HCT116 (cell line): ENCODE data around the gene CMTM8. TPM values are rescaled to one million over a fixed set of nuclear protein-coding genes. Genes with fewer than 3 reads are reported as not detected.

Experiments
- ATAC-seq: fragments of 200-7000 bp; cut with Tn5 transposase; 2 replicates; pipeline ENCODE4 v1.9.1; 2020; ENCODE audit warnings: mild to moderate bottlenecking, moderate library complexity
- BruUV-seq: library from RNA; stranded (reverse); fragments of 400-500 nt; replicated peaks from 2 replicates; lab custom pipeline; 2021; lab: Mats Ljungman, UMichigan
- CTCF ChIA-PET: fragments of 300-600 bp; sonication (Branson Sonifier 250); formaldehyde crosslinking; loops from one replicate; lab custom pipeline; 2021; ENCODE audit warnings: antibody characterized with exemption; lab: Charles Lee
- POLR2A ChIA-PET: fragments of 300-600, 350-600 bp; sonication (Branson Sonifier 250); formaldehyde crosslinking; loops from one replicate; lab custom pipeline; 2021; ENCODE audit warnings: antibody characterized with exemption; lab: Charles Lee
- RAD21 ChIA-PET, 2 experiments: fragments of 300-600 bp; sonication (Branson Sonifier 250); formaldehyde crosslinking; loops; one replicate each; lab custom pipeline; 2023; ENCODE audit warnings: low total read pairs in 2 of 2; ENCODE audit not compliant: uncharacterized antibody in 2 of 2, unreplicated experiment in 2 of 2, low non-redundant PET in 1 of 2; lab: Charles Lee
- DNase-seq: peaks from one replicate; pipeline ENCODE4 v3.0.0-alpha.2; 2010; ENCODE audit warnings: low read depth, low spot score
- H2AFZ ChIP-seq: fragments of 200-600 bp; shearing (Covaris generic), sonication (generic); 2 replicates; pipeline ENCODE4 v1.6.1; 2017; ENCODE audit warnings: low read depth, mixed run types, mixed read lengths, antibody characterized with exemption, low read length; ENCODE audit not compliant: poor library complexity, severe bottlenecking
- H3K27ac ChIP-seq: 2 replicates; pipeline ENCODE4 v1.5.1; 2012; ENCODE audit warnings: low read depth, low read length
- H3K27me3 ChIP-seq: fragments of 200-600 bp; sonication (generic); 2 replicates; pipeline ENCODE4 v1.6.1; 2016; ENCODE audit warnings: mixed run types, low read length, mixed read lengths; ENCODE audit not compliant: insufficient read depth
- H3K36me3 ChIP-seq, 2 experiments: fragments of 200-500 bp in 1 of 2; fragments of 200-600 bp in 1 of 2; sonication (Bioruptor generic) in 1 of 2; sonication (generic) in 1 of 2; 2 replicates each; pipeline versions ENCODE4 v1.5.1 to v1.6.1; 2014 to 2016; ENCODE audit warnings: low read length in 2 of 2, inconsistent platforms in 1 of 2, mixed read lengths in 1 of 2, mixed run types in 1 of 2; ENCODE audit not compliant: insufficient read depth in 2 of 2, control insufficient read depth in 1 of 2
- H3K4me1 ChIP-seq, 2 experiments: fragments of 200-600 bp in 1 of 2; sonication (generic) in 1 of 2; 2 replicates each; pipeline versions ENCODE4 v1.5.1 to v1.6.1; 2012 to 2017; ENCODE audit warnings: low read length in 2 of 2, inconsistent platforms in 1 of 2, mild to moderate bottlenecking in 1 of 2, mixed read lengths in 1 of 2, mixed run types in 1 of 2, moderate library complexity in 1 of 2; ENCODE audit not compliant: insufficient read depth in 2 of 2, control insufficient read depth in 1 of 2
- H3K4me2 ChIP-seq: fragments of 200-600 bp; sonication (generic); 2 replicates; pipeline ENCODE4 v1.6.1; 2017; ENCODE audit warnings: mixed run types, low read length, mixed read lengths
- H3K4me3 ChIP-seq, 2 experiments: fragments of 200-600 bp in 1 of 2; sonication (generic) in 1 of 2; replicated peaks in 1 of 2; 2 replicates each; pipeline ENCODE4 v1.5.1; 2011 to 2016; ENCODE audit warnings: low read length in 2 of 2, control low read depth in 1 of 2, low read depth in 1 of 2, mild to moderate bottlenecking in 1 of 2, mixed read lengths in 1 of 2, mixed run types in 1 of 2
- H3K79me2 ChIP-seq: fragments of 200-600 bp; sonication (generic); 2 replicates; pipeline ENCODE4 v1.6.1; 2017; ENCODE audit warnings: mild to moderate bottlenecking, mixed run types, low read length, moderate library complexity, mixed read lengths; ENCODE audit not compliant: insufficient read depth
- H3K9ac ChIP-seq: fragments of 200-600 bp; sonication (generic); 2 replicates; pipeline ENCODE4 v1.6.1; 2016; ENCODE audit warnings: low read length, mixed read lengths
- H3K9me2 ChIP-seq: fragments of 200-600 bp; sonication (generic), shearing (Covaris generic); 2 replicates; pipeline ENCODE4 v1.6.1; 2017; ENCODE audit warnings: mixed run types, mild to moderate bottlenecking, moderate library complexity; ENCODE audit not compliant: insufficient read depth
- H3K9me3 ChIP-seq, 2 experiments: fragments of 200-500 bp in 1 of 2; fragments of 200-600 bp in 1 of 2; sonication (Bioruptor generic) in 1 of 2; sonication (generic) in 1 of 2; 2 replicates each; pipeline ENCODE4 v1.6.1; 2014 to 2017; ENCODE audit warnings: low read length in 2 of 2, mixed read lengths in 2 of 2, inconsistent platforms in 1 of 2, low read depth in 1 of 2, mild to moderate bottlenecking in 1 of 2, mixed run types in 1 of 2, moderate library complexity in 1 of 2; ENCODE audit not compliant: control insufficient read depth in 1 of 2, insufficient read depth in 1 of 2
- H4K20me1 ChIP-seq: fragments of 200-600 bp; sonication (generic), shearing (Covaris generic); 2 replicates; pipeline ENCODE4 v1.6.1; 2017; ENCODE audit warnings: mixed run types, mild to moderate bottlenecking, moderate library complexity; ENCODE audit not compliant: insufficient read depth
- CBX3 ChIP-seq: IDR thresholded peaks from 2 replicates; pipeline ENCODE4 v1.6.1; 2012; ENCODE audit warnings: low read depth
- EGR1 ChIP-seq: IDR thresholded peaks from 2 replicates; pipeline ENCODE4 v1.6.1; 2012; ENCODE audit warnings: low read depth
- ELF1 ChIP-seq: IDR thresholded peaks from 2 replicates; pipeline ENCODE4 v1.6.1; 2012; ENCODE audit warnings: low read depth, borderline replicate concordance
- EZH2 ChIP-seq: fragments of 200-600 bp; sonication (generic); IDR thresholded peaks from 2 replicates; pipeline ENCODE4 v1.6.1; 2017; ENCODE audit warnings: antibody characterized with exemption, mixed run types
- EZH2phosphoT487 ChIP-seq: fragments of 200-600 bp; IDR thresholded peaks from 2 replicates; pipeline ENCODE4 v1.6.1; 2018; ENCODE audit warnings: antibody characterized with exemption, borderline replicate concordance
- FOSL1 ChIP-seq: IDR thresholded peaks from 2 replicates; pipeline ENCODE4 v1.6.1; 2012; ENCODE audit warnings: low read depth
- JUND ChIP-seq: IDR thresholded peaks from 2 replicates; pipeline ENCODE4 v1.6.1; 2012
- POLR2A ChIP-seq: IDR thresholded peaks from 2 replicates; pipeline ENCODE4 v1.7.0; 2011; ENCODE audit warnings: borderline replicate concordance; ENCODE audit not compliant: insufficient read depth, insufficient read length; ENCODE audit errors: extremely low read depth
- POLR2AphosphoS5 ChIP-seq: IDR thresholded peaks from 2 replicates; pipeline ENCODE4 v1.6.1; 2011; ENCODE audit warnings: mild to moderate bottlenecking, low read depth, low read length, moderate library complexity
- RAD21 ChIP-seq: IDR thresholded peaks from 2 replicates; pipeline ENCODE4 v1.6.1; 2012; ENCODE audit warnings: low read depth, mild to moderate bottlenecking
- REST ChIP-seq: IDR thresholded peaks from 2 replicates; pipeline ENCODE4 v1.6.1; 2012; ENCODE audit warnings: low read depth
- SIN3A ChIP-seq: IDR thresholded peaks from 2 replicates; pipeline ENCODE4 v1.6.1; 2012; ENCODE audit warnings: low read depth
- SP1 ChIP-seq: IDR thresholded peaks from 2 replicates; pipeline ENCODE4 v1.6.1; 2012; ENCODE audit warnings: low read depth
- SRF ChIP-seq: IDR thresholded peaks from 2 replicates; pipeline ENCODE4 v1.6.1; 2012; ENCODE audit warnings: low read depth
- YY1 ChIP-seq: IDR thresholded peaks from 2 replicates; pipeline ENCODE4 v1.6.1; 2011; ENCODE audit warnings: low read length, low read depth, moderate library complexity, mild to moderate bottlenecking; ENCODE audit not compliant: insufficient replicate concordance; ENCODE audit errors: extremely low read depth
- ZFX ChIP-seq: fragments of 450-650 bp; IDR thresholded peaks from 2 replicates; pipeline ENCODE4 v1.6.1; 2017
- intact Hi-C: fragments of 100-400 bp; cut with micrococcal nuclease; formaldehyde crosslinking; loops from 2 replicates; pipeline ENCODE4 v1.10.0; 2022
- total RNA-seq: library from RNA; stranded (reverse); gene quantifications from one replicate; pipeline ENCODE4 v1.2.1, GENCODE V29; 2021; ENCODE audit not compliant: unreplicated experiment
- TF ChIP-seq, protein P1 (sequence below): IDR thresholded peaks from 2 replicates; pipeline ENCODE4 v1.6.1; 2012

CMTM8 gene
- total RNA-seq, 1 experiment from 2014 or later: 19.4 TPM

- no peak for DNase-seq
- no peaks in the 10 kb centered on the region for H4K20me1 ChIP-seq
- intact Hi-C loops: no loop called here
- CTCF ChIA-PET: interaction anchor here (0.7 kb wide), 1 partner anchor 347 kb away, joined by 3 read pairs; no protein-coding TSS in a partner anchor
- H3K36me3 ChIP-seq: no peaks in the 10 kb centered on the region
- no peak overlapping the region for H3K4me3 ChIP-seq
- no peak overlapping the region for H3K27ac ChIP-seq
- POLR2A ChIA-PET: no interaction called here
- H3K9me2 ChIP-seq: no peaks in the 10 kb centered on the region
- H3K4me1 ChIP-seq: peaks cover 37 to 49% of the 10 kb centered on the region in 2 experiments
- RAD21 ChIA-PET: no interaction called here
- no peak overlapping the region for H3K4me2 ChIP-seq
- peaks cover 41% of the 10 kb centered on the region for H3K79me2 ChIP-seq
- no peaks in the 10 kb centered on the region for H3K9me3 ChIP-seq
- no peak overlapping the region for H2AFZ ChIP-seq
- H3K27me3 ChIP-seq: no peaks in the 10 kb centered on the region
- no TSS peak for BruUV-seq
- no peak for TF ChIP-seq POLR2AphosphoS5
- no peak for TF ChIP-seq EZH2phosphoT487
- H3K9ac ChIP-seq: no peak overlapping the region
- ATAC-seq: no peak
Measured at GRCh38 chr3:32315441-32315840, 77.0 kb downstream of the CMTM8 start.

- Histone ChIP-seq H3K36me3 (no peaks in the 10 kb centered on the region), H3K4me3 (no peak overlapping the region), H3K79me2 (peaks cover 34% of the 10 kb centered on the region), H2AFZ (no peak overlapping the region), H3K9me3 (no peaks in the 10 kb centered on the region), H3K4me2 (no peak overlapping the region), H3K4me1 (peaks cover 35 to 43% of the 10 kb centered on the region in 2 experiments)
- ATAC-seq: no peak
- CTCF ChIA-PET: no interaction called here
- intact Hi-C loops: no loop called here
- TF ChIP-seq, protein P1, sequence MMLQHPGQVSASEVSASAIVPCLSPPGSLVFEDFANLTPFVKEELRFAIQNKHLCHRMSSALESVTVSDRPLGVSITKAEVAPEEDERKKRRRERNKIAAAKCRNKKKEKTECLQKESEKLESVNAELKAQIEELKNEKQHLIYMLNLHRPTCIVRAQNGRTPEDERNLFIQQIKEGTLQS: no peak
- TF ChIP-seq EZH2 (no peak), SRF (no peak), RAD21 (no peak), JUND (no peak), POLR2A (no peak), ZFX (no peak), FOSL1 (no peak), YY1 (no peak), SP1 (no peak), ELF1 (no peak), EGR1 (no peak), CBX3 (no peak), REST (no peak), SIN3A (no peak), POLR2AphosphoS5 (no peak)
- TF ChIP-seq, all 23 proteins: peak for 0
- H3K27me3 ChIP-seq: no peaks in the 10 kb centered on the region
- no peaks in the 10 kb centered on the region for H3K9me2 ChIP-seq
- BruUV-seq: no TSS peak
- no peak for DNase-seq
- ChIA-PET POLR2A (no interaction called here), RAD21 (no interaction called here)
- H3K27ac ChIP-seq: no peak overlapping the region
- H3K9ac ChIP-seq: no peak overlapping the region
- no peaks in the 10 kb centered on the region for H4K20me1 ChIP-seq
Measured at GRCh38 chr3:32316319-32316718, 77.8 kb downstream of the CMTM8 start.
